ENCODE data around the gene EXOC3L1. TPM values are rescaled to one million over a fixed set of nuclear protein-coding genes. Genes with fewer than 3 reads are reported as not detected.

Gene EXOC3L1
- total and polyA plus RNA-seq, 2 of the 13 experiments (the other 11 are each of a cell fraction or from before 2014, with no cell fraction given): 0.12 TPM; not detected in 1

- TF ChIP-seq, protein P1, sequence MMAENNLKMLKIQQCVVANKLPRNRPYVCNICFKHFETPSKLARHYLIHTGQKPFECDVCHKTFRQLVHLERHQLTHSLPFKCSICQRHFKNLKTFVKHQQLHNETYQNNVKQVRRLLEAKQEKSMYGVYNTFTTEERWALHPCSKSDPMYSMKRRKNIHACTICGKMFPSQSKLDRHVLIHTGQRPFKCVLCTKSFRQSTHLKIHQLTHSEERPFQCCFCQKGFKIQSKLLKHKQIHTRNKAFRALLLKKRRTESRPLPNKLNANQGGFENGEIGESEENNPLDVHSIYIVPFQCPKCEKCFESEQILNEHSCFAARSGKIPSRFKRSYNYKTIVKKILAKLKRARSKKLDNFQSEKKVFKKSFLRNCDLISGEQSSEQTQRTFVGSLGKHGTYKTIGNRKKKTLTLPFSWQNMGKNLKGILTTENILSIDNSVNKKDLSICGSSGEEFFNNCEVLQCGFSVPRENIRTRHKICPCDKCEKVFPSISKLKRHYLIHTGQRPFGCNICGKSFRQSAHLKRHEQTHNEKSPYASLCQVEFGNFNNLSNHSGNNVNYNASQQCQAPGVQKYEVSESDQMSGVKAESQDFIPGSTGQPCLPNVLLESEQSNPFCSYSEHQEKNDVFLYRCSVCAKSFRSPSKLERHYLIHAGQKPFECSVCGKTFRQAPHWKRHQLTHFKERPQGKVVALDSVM (CRISPR knock-in tag; IDR thresholded peaks at IDR 0.05): peak; percentile 38; the same call in 1 of the 2 replicates
- TF ChIP-seq AKAP8 (CRISPR knock-in tag; IDR thresholded peaks at IDR 0.05) (no peak), TFDP1 (CRISPR knock-in tag; IDR thresholded peaks at IDR 0.05; ENCODE audit: borderline replicate concordance) (no peak), JUNB (CRISPR knock-in tag; IDR thresholded peaks at IDR 0.05; ENCODE audit: borderline replicate concordance) (no peak), FOXO4 (CRISPR knock-in tag; conservative IDR thresholded peaks at IDR 0.05) (0 out of 2 replicates have a peak, but pooled peaks have one; percentile 94), ZKSCAN1 (IDR thresholded peaks at IDR 0.05; ENCODE audit: low read length) (no peak), ZFP36 (IDR thresholded peaks at IDR 0.05; ENCODE audit: borderline replicate concordance, low read depth, low read length, partially characterized antibody) (no peak), ZMYM2 (CRISPR knock-in tag; IDR thresholded peaks at IDR 0.05) (no peak), RXRB (CRISPR knock-in tag; IDR thresholded peaks at IDR 0.05; ENCODE audit: borderline replicate concordance) (peak; percentile 4; the same call in 1 of the 2 replicates), ARHGAP35 (CRISPR knock-in tag; IDR thresholded peaks at IDR 0.05; ENCODE audit: borderline replicate concordance) (no peak), ZNF639 (CRISPR knock-in tag; conservative IDR thresholded peaks at IDR 0.05) (no peak), SMAD1 (CRISPR knock-in tag; IDR thresholded peaks at IDR 0.05; ENCODE audit: borderline replicate concordance, low read depth) (no peak)
- TF ChIP-seq, protein P2, sequence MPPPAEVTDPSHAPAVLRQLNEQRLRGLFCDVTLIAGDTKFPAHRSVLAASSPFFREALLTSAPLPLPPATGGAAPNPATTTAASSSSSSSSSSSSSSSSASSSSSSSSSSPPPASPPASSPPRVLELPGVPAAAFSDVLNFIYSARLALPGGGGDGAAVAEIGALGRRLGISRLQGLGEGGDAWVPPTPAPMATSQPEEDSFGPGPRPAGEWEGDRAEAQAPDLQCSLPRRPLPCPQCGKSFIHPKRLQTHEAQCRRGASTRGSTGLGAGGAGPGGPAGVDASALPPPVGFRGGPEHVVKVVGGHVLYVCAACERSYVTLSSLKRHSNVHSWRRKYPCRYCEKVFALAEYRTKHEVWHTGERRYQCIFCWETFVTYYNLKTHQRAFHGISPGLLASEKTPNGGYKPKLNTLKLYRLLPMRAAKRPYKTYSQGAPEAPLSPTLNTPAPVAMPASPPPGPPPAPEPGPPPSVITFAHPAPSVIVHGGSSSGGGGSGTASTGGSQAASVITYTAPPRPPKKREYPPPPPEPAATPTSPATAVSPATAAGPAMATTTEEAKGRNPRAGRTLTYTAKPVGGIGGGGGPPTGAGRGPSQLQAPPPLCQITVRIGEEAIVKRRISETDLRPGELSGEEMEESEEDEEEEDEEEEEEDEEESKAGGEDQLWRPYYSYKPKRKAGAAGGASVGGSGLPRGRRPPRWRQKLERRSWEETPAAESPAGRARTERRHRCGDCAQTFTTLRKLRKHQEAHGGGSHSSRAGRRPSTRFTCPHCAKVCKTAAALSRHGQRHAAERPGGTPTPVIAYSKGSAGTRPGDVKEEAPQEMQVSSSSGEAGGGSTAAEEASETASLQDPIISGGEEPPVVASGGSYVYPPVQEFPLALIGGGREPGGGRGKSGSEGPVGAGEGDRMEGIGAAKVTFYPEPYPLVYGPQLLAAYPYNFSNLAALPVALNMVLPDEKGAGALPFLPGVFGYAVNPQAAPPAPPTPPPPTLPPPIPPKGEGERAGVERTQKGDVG (CRISPR knock-in tag; IDR thresholded peaks at IDR 0.05; ENCODE audit: borderline replicate concordance): peak; percentile 39; the same call in 1 of the 2 replicates
- TF ChIP-seq, protein P3, sequence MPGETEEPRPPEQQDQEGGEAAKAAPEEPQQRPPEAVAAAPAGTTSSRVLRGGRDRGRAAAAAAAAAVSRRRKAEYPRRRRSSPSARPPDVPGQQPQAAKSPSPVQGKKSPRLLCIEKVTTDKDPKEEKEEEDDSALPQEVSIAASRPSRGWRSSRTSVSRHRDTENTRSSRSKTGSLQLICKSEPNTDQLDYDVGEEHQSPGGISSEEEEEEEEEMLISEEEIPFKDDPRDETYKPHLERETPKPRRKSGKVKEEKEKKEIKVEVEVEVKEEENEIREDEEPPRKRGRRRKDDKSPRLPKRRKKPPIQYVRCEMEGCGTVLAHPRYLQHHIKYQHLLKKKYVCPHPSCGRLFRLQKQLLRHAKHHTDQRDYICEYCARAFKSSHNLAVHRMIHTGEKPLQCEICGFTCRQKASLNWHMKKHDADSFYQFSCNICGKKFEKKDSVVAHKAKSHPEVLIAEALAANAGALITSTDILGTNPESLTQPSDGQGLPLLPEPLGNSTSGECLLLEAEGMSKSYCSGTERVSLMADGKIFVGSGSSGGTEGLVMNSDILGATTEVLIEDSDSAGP (CRISPR knock-in tag; IDR thresholded peaks at IDR 0.05; ENCODE audit: borderline replicate concordance): peak; percentile 58; the same call in 1 of the 2 replicates
- TF ChIP-seq, protein P4, sequence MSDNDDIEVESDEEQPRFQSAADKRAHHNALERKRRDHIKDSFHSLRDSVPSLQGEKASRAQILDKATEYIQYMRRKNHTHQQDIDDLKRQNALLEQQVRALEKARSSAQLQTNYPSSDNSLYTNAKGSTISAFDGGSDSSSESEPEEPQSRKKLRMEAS (IDR thresholded peaks at IDR 0.05): peak; percentile 29; the same call in 1 of the 2 replicates
Observed at GRCh38 chr16:67210069-67210937, 20.4 kb upstream of the EXOC3L1 start (continued).

All from HepG2 (cell line).